Measurements from ENCODE around the gene ITPKC.
"Not testable (repeated sequence)": the region's sequence is repeated elsewhere in the genome, so short reads cannot be mapped to it uniquely, and the experiment has no call there.

The ITPKC gene

GRCh38 chr19:40724315-40724714 is 7.4 kb downstream of the ITPKC start:
- H3K23ac ChIP-seq (ENCODE audit: low read length), result no peak overlapping the region
- no CpG with 5 or more reads among the region's 4 CpGs for WGBS (ENCODE audit: extremely low coverage, insufficient coverage, low lambda C conversion rate)
- no peak overlapping the region for H3K4me3 ChIP-seq (ENCODE audit: low read length)
- peaks cover 7% of the 10 kb centered on the region for H3K79me1 ChIP-seq (ENCODE audit: low read length)
- no peak overlapping the region for H3K4ac ChIP-seq (ENCODE audit: low read depth, low read length)
- H2AK5ac ChIP-seq (ENCODE audit: low read length), result no peak overlapping the region
- peaks cover 11% of the 10 kb centered on the region for H3K79me2 ChIP-seq (ENCODE audit: control insufficient read depth, insufficient read depth, low read length)
- DNase-seq, result no peak
- H3K36me3 ChIP-seq (ENCODE audit: control insufficient read depth, insufficient read depth, low read length), result peaks cover 3% of the 10 kb centered on the region
- H4K8ac ChIP-seq (ENCODE audit: low read depth, low read length), result no peak overlapping the region
- H3K27ac ChIP-seq (ENCODE audit: low read depth, low read length), result no peak overlapping the region
- H3K9ac ChIP-seq (ENCODE audit: low read length), result no peak overlapping the region
- no peak overlapping the region for H3K4me2 ChIP-seq (ENCODE audit: low read length)
- H3K4me1 ChIP-seq (ENCODE audit: control insufficient read depth, low read depth, low read length), result no peaks in the 10 kb centered on the region
- H3K56ac ChIP-seq (ENCODE audit: low read length), result no peak overlapping the region
- no peak overlapping the region for H2BK15ac ChIP-seq (replicated peaks; ENCODE audit: low read depth)
- H2BK120ac ChIP-seq (ENCODE audit: low read depth, low read length), result no peak overlapping the region
- H3K27me3 ChIP-seq (ENCODE audit: insufficient read depth, low read length, poor library complexity), result no peaks in the 10 kb centered on the region
- H4K5ac ChIP-seq (ENCODE audit: low read length), result no peak overlapping the region
- no peak overlapping the region for H3K18ac ChIP-seq (ENCODE audit: low read length)
- no peak overlapping the region for H2BK5ac ChIP-seq (ENCODE audit: low read length)

GRCh38 chr19:40724855-40725254 is 7.9 kb downstream of the ITPKC start:
- Histone ChIP-seq H3K4me1 (ENCODE audit: control insufficient read depth, low read depth, low read length) (no peaks in the 10 kb centered on the region), H3K36me3 (ENCODE audit: control insufficient read depth, insufficient read depth, low read length) (peaks cover 3% of the 10 kb centered on the region), H4K8ac (ENCODE audit: low read depth, low read length) (no peak overlapping the region), H3K27ac (ENCODE audit: low read depth, low read length) (no peak overlapping the region), H3K9ac (ENCODE audit: low read length) (no peak overlapping the region), H3K27me3 (ENCODE audit: insufficient read depth, low read length, poor library complexity) (no peaks in the 10 kb centered on the region), H2BK5ac (ENCODE audit: low read length) (no peak overlapping the region), H2AK5ac (ENCODE audit: low read length) (no peak overlapping the region), H3K79me2 (ENCODE audit: control insufficient read depth, insufficient read depth, low read length) (peaks cover 7% of the 10 kb centered on the region), H3K23ac (ENCODE audit: low read length) (no peak overlapping the region), H2BK15ac (replicated peaks; ENCODE audit: low read depth) (no peak overlapping the region), H3K79me1 (ENCODE audit: low read length) (peaks cover 7% of the 10 kb centered on the region), H3K4ac (ENCODE audit: low read depth, low read length) (no peak overlapping the region), H3K4me3 (ENCODE audit: low read length) (no peak overlapping the region), H2BK120ac (ENCODE audit: low read depth, low read length) (no peak overlapping the region), H4K5ac (ENCODE audit: low read length) (no peak overlapping the region), H3K4me2 (ENCODE audit: low read length) (no peak overlapping the region), H3K18ac (ENCODE audit: low read length) (no peak overlapping the region), H3K56ac (ENCODE audit: low read length) (no peak overlapping the region)
- DNase-seq, result no peak
- no CpG with 5 or more reads among the region's 3 CpGs for WGBS (ENCODE audit: extremely low coverage, insufficient coverage, low lambda C conversion rate)

GRCh38 chr19:40726279-40726678 is 9.4 kb downstream of the ITPKC start:
- H3K23ac ChIP-seq (ENCODE audit: low read length), result no peak overlapping the region
- H3K18ac ChIP-seq (ENCODE audit: low read length), result no peak overlapping the region
- H3K4ac ChIP-seq (ENCODE audit: low read depth, low read length), result no peak overlapping the region
- peaks cover 2% of the 10 kb centered on the region for H3K79me2 ChIP-seq (ENCODE audit: control insufficient read depth, insufficient read depth, low read length)
- DNase-seq, result no peak
- peaks cover 2% of the 10 kb centered on the region for H3K79me1 ChIP-seq (ENCODE audit: low read length)
- H3K27ac ChIP-seq (ENCODE audit: low read depth, low read length), result no peak overlapping the region
- no CpG with 5 or more reads among the region's 4 CpGs for WGBS (ENCODE audit: extremely low coverage, insufficient coverage, low lambda C conversion rate)
- no peak overlapping the region for H2BK120ac ChIP-seq (ENCODE audit: low read depth, low read length)
- H3K36me3 ChIP-seq (ENCODE audit: control insufficient read depth, insufficient read depth, low read length), result peaks cover 3% of the 10 kb centered on the region
- no peaks in the 10 kb centered on the region for H3K27me3 ChIP-seq (ENCODE audit: insufficient read depth, low read length, poor library complexity)
- no peak overlapping the region for H4K8ac ChIP-seq (ENCODE audit: low read depth, low read length)
- H3K56ac ChIP-seq (ENCODE audit: low read length), result no peak overlapping the region
- H3K4me2 ChIP-seq (ENCODE audit: low read length), result no peak overlapping the region
- no peak overlapping the region for H4K5ac ChIP-seq (ENCODE audit: low read length)
- H2BK5ac ChIP-seq (ENCODE audit: low read length), result no peak overlapping the region
- H2BK15ac ChIP-seq (replicated peaks; ENCODE audit: low read depth), result no peak overlapping the region
- no peak overlapping the region for H3K4me3 ChIP-seq (ENCODE audit: low read length)
- H3K4me1 ChIP-seq (ENCODE audit: control insufficient read depth, low read depth, low read length), result no peaks in the 10 kb centered on the region
- H3K9ac ChIP-seq (ENCODE audit: low read length), result no peak overlapping the region
- H2AK5ac ChIP-seq (ENCODE audit: low read length), result no peak overlapping the region

- H3K4me1 ChIP-seq (ENCODE audit: control insufficient read depth, low read depth, low read length); H2BK120ac ChIP-seq (ENCODE audit: low read depth, low read length); H3K18ac ChIP-seq (ENCODE audit: low read length); DNase-seq; H3K79me1 ChIP-seq (ENCODE audit: low read length); H4K8ac ChIP-seq (ENCODE audit: low read depth, low read length); H3K4ac ChIP-seq (ENCODE audit: low read depth, low read length); H2AK5ac ChIP-seq (ENCODE audit: low read length); H2BK5ac ChIP-seq (ENCODE audit: low read length); H3K27me3 ChIP-seq (ENCODE audit: insufficient read depth, low read length, poor library complexity); H3K79me2 ChIP-seq (ENCODE audit: control insufficient read depth, insufficient read depth, low read length); H3K36me3 ChIP-seq (ENCODE audit: control insufficient read depth, insufficient read depth, low read length); H2BK15ac ChIP-seq (replicated peaks; ENCODE audit: low read depth); H3K4me3 ChIP-seq (ENCODE audit: low read length); H3K4me2 ChIP-seq (ENCODE audit: low read length); H3K23ac ChIP-seq (ENCODE audit: low read length); H3K9ac ChIP-seq (ENCODE audit: low read length); H3K56ac ChIP-seq (ENCODE audit: low read length); H4K5ac ChIP-seq (ENCODE audit: low read length); H3K27ac ChIP-seq (ENCODE audit: low read depth, low read length): not testable (repeated sequence)
- no CpG with 5 or more reads among the region's 5 CpGs for WGBS (ENCODE audit: extremely low coverage, insufficient coverage, low lambda C conversion rate)
Measured at GRCh38 chr19:40730065-40730464, 13.2 kb downstream of the ITPKC start.

GRCh38 chr19:40732304-40732703 is 15.4 kb downstream of the ITPKC start:
- H3K4ac ChIP-seq (ENCODE audit: low read depth, low read length); H2AK5ac ChIP-seq (ENCODE audit: low read length); H3K4me3 ChIP-seq (ENCODE audit: low read length); H3K79me1 ChIP-seq (ENCODE audit: low read length); DNase-seq; H3K27me3 ChIP-seq (ENCODE audit: insufficient read depth, low read length, poor library complexity); H3K23ac ChIP-seq (ENCODE audit: low read length); H3K9ac ChIP-seq (ENCODE audit: low read length); H3K56ac ChIP-seq (ENCODE audit: low read length); H4K8ac ChIP-seq (ENCODE audit: low read depth, low read length); H2BK120ac ChIP-seq (ENCODE audit: low read depth, low read length); H3K4me1 ChIP-seq (ENCODE audit: control insufficient read depth, low read depth, low read length); H3K79me2 ChIP-seq (ENCODE audit: control insufficient read depth, insufficient read depth, low read length); H4K5ac ChIP-seq (ENCODE audit: low read length); H2BK5ac ChIP-seq (ENCODE audit: low read length); H2BK15ac ChIP-seq (replicated peaks; ENCODE audit: low read depth); H3K27ac ChIP-seq (ENCODE audit: low read depth, low read length); H3K18ac ChIP-seq (ENCODE audit: low read length); H3K4me2 ChIP-seq (ENCODE audit: low read length): not testable (repeated sequence)
- no CpG with 5 or more reads among the region's 16 CpGs for WGBS (ENCODE audit: extremely low coverage, insufficient coverage, low lambda C conversion rate)
- H3K36me3 ChIP-seq (ENCODE audit: control insufficient read depth, insufficient read depth, low read length), result peaks cover 10% of the 10 kb centered on the region

- no CpG with 5 or more reads among the region's 13 CpGs for WGBS (ENCODE audit: extremely low coverage, insufficient coverage, low lambda C conversion rate)
- Histone ChIP-seq H2BK5ac (ENCODE audit: low read length) (no peak overlapping the region), H4K8ac (ENCODE audit: low read depth, low read length) (no peak overlapping the region), H3K4me1 (ENCODE audit: control insufficient read depth, low read depth, low read length) (no peaks in the 10 kb centered on the region), H3K4ac (ENCODE audit: low read depth, low read length) (no peak overlapping the region), H3K56ac (ENCODE audit: low read length) (no peak overlapping the region), H3K9ac (ENCODE audit: low read length) (no peak overlapping the region), H3K4me3 (ENCODE audit: low read length) (no peak overlapping the region), H3K4me2 (ENCODE audit: low read length) (no peak overlapping the region), H2BK120ac (ENCODE audit: low read depth, low read length) (no peak overlapping the region), H3K36me3 (ENCODE audit: control insufficient read depth, insufficient read depth, low read length) (peaks cover 7% of the 10 kb centered on the region), H3K79me2 (ENCODE audit: control insufficient read depth, insufficient read depth, low read length) (no peaks in the 10 kb centered on the region), H3K27me3 (ENCODE audit: insufficient read depth, low read length, poor library complexity) (no peaks in the 10 kb centered on the region), H3K27ac (ENCODE audit: low read depth, low read length) (no peak overlapping the region), H4K5ac (ENCODE audit: low read length) (no peak overlapping the region), H2AK5ac (ENCODE audit: low read length) (no peak overlapping the region), H3K79me1 (ENCODE audit: low read length) (no peaks in the 10 kb centered on the region), H2BK15ac (replicated peaks; ENCODE audit: low read depth) (no peak overlapping the region), H3K18ac (ENCODE audit: low read length) (no peak overlapping the region), H3K23ac (ENCODE audit: low read length) (no peak overlapping the region)
- no peak for DNase-seq
Measured at GRCh38 chr19:40733149-40733548, 16.2 kb downstream of the ITPKC start.
